GM19239 (cell line): Measurements from ENCODE around the gene FZR1.
A peak's percentile ranks its signal among the peaks of the same experiment; 100 is the strongest.

Experiments used
- DNase-seq: peaks from one replicate; pipeline ENCODE4 v3.0.0; 2011; ENCODE audit warnings: low spot score; ENCODE audit not compliant: insufficient read length
- FAIRE-seq: peaks from 2 replicates; lab custom pipeline; 2011; peaks lifted over from hg19 to GRCh38; lab: Jason Lieb, UNC

Gene FZR1

DNA sequence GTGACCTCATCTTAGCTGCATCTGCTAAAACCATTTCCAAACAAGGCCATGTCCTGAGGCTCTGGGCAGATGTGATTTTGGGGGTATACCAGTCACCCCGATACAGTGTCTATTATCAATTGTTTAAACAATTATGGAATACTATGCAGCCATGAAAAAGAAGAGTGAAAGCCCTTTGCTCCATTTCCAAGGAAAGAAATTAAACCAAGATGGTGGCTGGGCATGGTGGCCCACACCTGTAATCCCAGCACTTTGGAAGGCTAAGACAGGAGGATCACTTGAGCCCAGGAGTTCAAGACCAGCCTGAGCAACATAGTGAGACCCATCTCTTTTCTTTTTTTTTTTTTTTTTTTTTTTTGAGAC lies 33.6 kb downstream of the FZR1 start:
- no peak for FAIRE-seq

DNA sequence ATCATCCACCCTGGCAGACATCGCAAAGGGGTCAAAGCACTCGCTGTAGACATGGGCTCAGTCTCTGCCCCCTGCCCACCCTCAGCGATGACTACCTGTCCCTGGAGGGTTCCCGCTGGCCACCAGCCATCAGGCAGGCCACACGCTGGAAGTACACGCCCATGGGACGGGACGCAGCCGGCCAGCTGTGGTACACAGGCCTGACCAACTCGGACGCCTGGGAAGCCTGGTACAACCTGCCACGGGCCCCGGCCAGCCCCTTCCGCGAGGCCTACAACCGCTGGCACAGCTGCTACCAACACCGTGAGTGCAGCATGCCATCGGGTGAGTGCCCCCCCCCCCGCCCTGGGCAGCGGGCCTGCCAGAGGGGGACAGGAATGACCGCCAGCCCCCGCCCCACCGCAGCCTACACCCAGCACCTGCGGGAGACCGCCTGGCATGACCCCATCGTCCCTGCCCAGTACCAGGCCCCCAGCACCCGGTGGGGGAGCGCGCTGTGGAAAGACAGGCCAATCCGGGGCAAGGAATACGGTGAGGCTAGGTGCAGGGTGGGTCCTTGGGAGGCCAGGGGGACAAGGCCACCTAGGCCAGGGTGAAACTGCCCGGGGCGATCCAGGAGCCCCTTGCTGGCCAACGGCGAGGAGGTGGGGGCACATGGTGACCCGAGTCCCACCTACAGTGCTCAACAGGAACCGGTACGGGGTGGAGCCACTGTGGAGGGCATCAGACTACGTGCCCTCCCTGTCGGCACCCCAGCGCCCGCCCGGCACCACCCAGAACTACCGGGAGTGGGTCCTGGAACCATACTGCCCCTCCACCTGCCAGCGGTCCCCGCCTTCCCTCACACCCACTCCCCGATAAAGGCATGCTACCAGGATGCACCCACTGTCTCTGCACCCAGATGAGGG lies 37.3 kb downstream of the FZR1 start:
- no peak for DNase-seq
- no peak for FAIRE-seq

More for the DNA sequence above, 33.6 kb downstream of the FZR1 start:
- no peak for DNase-seq

DNA sequence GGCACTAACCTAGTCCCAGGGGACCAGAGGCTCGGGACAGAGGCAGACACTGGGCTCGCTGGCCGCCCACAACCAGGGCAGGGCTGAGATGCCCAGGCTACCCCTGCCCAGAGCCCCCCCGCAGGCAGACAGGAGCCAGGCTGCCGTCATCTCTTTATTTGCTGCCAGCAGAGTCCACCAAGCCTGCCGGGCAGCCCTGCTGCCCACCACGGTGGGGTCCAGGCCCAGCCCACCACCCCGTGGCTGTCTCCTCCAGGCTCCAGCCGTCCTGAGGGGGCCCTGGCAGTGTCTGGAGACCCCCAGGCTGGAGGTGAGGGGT lies 37.9 kb downstream of the FZR1 start:
- FAIRE-seq = no peak
- no peak for DNase-seq

DNA sequence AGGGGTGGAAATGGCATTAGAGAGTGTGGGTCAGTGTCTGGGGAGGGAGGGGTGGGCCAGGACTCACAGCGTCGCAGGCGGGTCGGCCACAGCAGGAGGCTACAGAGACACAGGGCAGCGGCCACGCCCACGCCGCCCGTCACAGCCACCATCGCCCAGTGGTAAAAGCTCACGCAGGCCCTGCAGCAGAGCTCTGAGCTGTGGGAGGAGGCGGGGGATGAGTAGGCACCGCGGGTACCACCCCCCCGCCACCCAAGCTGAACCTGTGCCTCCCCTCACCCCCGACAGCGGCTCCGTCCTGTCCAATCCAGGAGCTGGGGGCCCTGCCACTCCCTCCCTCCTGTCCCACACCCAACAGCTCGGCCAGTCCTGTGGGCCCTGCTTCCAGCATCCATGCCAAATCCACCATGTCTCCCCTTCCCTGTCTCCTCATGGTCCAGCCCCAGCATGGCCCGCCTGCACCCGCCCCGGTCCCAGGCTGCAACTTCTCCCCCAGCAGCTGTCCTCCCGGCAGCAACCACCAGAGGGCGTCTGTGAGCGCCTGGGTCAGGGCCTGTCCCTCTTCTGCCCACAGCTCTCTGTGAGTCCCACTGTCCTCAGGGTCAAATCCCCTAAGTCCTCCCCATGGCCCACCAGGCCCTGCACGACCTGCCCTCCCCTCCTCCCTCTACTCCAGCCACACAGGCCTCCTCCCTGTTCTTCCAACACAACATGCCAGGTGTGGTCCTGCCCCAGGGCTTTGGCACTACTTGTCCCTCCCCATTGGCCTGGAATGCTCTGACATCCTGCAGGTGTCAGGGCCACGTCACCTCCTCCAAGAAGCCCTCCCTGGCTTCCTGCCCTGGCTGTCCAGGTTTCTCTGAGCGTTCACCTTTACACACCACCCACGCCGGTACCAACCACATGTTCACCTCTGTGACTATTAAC lies 38.9 kb downstream of the FZR1 start:
- DNase-seq (peak; percentile 93), FAIRE-seq (peak; percentile 89)

DNA sequence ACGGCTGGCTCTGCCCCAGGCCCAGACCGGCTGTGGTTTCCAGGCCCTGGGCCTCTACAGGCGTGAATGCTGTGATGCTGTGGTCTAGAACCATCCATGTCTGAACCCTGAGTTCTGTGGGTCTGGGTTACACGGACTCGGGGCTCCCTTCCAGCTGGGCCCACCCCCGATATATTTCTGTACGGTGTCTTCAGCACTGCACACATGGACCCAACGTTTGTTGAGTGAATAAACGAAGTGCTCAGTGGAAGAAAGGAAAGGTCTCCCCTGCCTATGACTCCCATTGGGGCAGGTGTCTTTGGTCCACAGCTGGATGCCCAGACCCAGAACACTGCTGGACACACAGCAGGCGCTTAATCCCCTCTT lies 39.5 kb downstream of the FZR1 start:
- DNase-seq (no peak), FAIRE-seq (no peak)

DNA sequence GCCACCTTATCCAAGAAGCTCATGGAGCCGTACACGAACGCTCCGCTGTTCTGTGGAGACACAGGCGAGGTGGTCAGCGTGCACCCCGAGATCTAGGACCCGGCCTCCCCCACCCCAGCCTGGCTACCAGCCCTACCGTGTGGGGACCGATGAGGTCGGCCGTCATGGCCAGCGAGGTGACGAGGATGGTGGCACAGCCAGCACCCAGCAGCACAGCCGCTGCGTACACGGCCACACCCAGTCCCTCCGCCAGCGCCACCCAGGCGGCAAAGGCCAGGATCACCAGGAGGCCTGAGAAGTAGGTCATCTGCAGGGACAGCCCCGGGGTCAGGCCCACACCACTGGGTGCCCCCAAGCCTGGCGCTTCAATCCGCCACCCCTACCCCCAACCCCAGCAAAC lies 40.0 kb downstream of the FZR1 start:
- FAIRE-seq = no peak
- no peak for DNase-seq

DNA sequence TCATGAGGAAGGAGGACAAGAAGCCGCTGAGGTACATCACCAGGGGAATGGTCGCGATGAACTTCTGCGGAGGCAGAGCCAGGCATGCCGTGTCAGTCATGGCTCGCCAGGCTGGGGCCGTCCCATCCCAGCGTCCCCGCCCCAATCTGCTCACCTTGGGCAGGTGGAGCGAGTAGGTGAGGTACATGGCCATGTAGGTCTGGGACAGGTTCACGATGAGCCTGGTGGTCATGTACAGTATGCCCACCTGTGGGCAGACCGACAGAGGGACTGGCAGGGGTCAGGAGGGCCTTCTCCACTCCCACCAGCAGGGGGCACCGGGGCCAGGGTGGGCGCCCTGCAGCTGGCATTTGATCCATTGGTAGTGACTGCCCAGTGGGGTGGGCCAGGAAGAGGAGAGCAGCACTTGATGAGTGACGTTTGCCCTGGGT lies 41.2 kb downstream of the FZR1 start:
- FAIRE-seq (no peak), DNase-seq (no peak)

DNA sequence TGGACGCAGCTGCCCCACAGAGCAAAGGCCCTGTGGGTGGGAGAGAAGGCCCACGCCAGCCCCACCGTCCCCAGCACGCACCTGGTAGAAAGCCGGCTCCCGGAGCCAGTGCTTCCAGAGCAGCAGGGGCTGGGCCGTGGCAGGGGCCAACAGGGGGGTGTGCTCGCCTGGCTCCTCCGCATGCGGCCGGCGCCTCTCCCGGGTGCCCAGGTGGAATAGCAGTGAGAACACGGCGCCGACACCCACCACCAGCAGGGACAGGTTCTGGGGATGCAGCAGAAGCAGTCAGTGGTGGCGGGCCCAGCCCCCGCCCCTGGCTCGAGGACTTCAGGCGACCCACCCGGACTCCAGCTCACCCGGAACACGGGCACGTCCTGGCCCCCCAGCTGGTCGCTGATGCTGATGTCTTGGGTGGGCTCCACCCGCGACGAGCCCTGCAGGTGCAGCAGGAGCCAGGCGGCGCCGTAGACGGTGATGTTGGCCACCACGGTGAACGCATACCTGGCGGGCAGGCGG lies 41.7 kb downstream of the FZR1 start:
- DNase-seq (no peak), FAIRE-seq (no peak)

DNA sequence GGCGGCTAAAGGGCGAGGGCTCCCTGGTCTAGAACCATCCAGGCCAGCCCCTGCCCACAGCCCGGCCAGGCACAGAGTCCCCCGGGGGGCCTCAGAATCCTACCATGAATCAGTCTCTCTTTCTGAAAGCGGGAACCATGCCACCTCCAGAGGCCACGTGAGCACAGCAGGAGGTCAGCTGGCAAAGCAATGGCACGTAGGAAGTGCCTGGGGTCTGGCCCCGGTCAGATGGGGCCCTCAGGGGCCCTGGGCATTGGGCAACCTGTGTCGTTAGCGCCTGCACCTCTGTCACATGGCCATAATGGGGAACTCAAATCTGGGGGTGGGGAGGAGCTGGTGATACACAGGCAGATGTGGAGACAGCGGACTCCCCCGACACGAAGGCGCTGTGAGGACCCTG lies 42.5 kb downstream of the FZR1 start:
- FAIRE-seq (no peak), DNase-seq (no peak)

DNA sequence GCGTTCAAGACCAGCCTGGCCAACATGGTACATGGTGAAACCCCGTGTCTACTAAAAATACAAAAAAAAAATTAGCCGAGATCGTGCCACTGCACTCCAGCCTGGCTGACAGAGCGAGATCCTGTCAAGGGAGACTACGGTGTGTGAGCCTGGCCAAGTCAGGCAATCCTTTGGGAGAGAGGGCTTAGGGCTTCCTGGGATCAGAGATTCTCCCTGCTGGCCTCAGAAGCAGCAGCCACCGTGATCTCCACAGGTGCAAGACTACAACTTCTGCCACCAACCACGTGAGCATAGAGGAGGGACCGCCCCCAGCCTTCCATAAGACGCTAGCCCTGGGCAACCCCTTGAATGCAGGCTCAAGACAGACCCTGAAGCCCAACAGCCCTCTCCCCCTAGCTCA lies 43.7 kb downstream of the FZR1 start:
- no peak for DNase-seq
- no peak for FAIRE-seq

DNA sequence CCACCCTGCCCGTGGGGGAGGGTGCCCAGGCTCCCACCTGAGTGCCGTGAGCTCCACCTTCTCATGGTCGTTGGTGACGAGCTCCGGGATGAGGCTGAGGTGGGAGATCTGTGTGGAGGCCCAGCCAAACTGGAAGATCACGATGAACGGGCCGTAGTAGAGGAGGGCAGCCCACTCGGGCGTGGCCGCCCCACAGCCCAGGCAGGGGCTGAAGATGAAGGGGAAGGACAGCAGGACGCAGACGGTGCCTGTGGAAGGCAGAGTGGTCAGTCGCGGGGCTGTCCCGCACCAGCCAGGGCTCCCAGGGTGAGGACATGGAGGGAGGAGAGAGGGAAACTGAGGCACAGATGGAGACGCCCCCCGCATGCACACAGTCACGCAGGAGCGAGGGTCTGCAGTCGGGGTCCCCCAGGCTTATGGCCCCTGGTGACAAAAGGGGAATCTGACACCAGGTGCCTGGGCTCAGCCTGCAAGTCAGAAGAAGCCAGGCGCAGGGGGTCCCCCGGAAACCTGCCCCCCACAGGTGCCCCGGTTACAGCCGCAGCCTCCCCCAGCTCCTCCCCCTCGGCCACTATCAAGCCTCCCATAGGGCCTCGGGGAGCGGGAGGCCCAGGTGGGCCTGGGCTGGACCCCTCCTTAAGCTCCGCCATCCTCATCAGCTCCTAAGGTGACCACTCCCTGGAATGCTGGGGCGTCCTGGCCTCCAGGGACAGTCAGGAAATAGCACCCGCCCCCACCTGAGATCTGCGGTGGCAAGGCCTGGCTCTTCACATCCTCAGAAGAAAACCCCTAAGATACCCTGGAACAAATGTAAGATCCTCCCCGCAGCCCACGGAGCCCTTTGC lies 45.1 kb downstream of the FZR1 start:
- no peak for DNase-seq
- no peak for FAIRE-seq

DNA sequence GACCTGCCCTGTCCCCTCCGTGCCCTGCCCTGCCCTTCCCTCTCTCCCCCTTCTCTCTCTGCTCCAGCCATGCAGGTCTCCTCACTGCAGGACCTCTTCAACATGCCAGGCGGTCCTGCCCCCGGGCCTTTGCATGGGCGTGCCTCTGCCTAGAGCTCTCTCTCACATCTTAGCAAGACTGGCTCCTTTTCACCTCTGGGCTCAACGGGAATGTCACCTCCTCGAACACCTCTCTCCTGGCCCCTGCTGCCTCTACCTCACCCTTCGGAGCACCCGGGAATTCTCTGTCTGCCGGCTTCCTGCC lies 45.6 kb downstream of the FZR1 start:
- DNase-seq = no peak
- FAIRE-seq = no peak

DNA sequence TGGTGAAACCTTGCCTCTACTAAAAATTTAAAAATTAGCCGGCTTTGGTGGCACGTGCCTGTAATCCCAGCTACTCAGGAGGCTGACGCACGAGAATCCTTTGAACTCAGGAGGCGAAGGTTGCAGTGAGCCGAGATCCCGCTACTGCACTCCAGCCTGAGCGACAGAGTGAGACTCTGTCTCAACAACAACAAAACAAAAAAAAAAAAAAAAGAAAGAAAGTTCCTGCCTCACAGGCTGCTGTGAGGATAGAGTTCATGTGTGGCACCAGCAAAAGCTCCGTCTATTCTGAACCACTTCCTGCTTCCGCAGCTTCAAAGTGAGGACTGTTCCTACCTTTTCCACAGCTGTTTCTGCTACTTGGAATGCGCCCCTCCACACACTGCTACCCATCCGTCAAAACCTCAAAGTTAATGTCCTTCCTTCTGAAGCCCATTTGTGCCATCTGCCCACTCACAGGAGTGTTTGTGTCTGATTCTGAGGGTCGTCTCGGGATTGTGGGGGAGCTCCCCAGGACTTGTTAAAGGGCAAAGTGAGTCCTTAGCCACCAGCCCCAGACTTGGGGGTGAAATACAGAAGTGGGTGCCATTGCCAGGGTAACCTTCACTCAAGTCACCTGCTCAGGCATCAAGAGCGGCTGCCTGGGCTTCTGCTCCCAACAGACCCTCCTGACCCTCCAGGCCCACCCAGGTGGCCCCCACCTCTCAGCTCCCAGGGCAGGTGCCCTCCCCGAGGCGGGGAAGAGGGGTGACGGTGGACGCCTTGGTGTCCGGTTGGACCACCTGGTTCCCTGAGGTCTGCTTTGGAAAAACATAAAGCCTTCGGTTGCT lies 48.4 kb downstream of the FZR1 start:
- DNase-seq = no peak
- FAIRE-seq = peak; percentile 87

DNA sequence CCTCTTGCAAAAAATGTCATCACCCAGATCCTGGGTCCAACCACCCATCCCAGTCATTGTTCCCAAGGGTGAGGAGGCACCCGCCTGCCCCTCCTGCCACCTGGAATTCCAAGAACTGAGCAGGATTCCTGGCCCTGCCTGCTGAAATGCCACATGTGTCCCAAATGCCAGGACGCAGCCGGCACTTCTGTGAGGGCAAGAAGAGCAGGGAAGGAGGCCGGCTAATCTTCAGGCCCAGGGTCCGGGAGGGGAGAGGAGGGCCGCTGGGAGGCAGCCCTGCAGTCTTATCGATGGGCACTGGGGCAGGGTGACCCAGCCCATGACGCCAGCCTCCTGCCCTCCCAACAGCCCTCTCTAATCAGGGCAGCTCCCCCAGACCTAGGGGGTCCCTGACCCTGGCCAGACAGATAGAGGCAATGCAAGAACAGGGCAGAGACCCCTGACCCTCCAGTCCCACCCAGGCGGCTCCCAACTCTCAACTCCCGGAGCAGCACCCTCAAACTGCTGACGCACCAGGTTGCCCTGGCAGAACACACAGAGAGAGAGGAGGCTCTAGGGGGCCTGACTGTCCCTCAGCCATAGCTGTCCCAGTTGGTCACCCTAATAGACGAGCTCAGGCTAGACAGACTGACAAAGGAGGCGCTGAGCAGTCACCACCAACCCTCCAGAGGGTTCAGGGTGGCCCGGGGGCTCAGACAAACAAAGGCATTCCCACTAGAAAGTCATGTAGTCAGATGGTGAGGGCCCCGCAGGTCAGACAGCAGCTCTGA lies 49.7 kb downstream of the FZR1 start:
- no peak for FAIRE-seq
- DNase-seq = no peak

DNA sequence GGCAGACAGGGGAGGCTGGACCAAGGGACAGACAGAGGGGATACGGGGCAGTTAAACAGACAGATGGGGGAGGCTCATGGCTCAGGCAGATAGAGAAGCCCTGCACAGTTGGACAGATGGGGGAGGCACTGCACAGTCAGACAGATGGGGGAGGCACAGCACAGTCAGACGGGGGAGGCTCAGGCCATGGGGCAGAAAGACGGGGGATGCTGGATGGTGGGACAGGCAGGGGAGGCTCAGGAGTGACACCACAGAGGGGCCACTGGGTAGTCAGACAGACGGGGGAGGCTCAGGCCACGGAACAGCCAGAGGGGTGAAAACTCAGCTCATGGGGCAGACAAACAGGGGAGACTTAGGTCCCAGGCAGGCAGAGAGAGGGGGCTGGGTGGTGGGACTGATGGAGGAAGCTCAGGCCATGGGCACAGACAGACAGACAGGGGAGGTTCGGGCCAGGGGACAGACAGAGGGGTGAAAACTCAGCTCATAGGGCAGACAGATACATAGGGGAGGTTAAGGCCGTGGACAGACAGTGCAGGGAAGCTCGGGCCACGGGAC lies 50.4 kb downstream of the FZR1 start:
- no peak for DNase-seq
- no peak for FAIRE-seq

DNA sequence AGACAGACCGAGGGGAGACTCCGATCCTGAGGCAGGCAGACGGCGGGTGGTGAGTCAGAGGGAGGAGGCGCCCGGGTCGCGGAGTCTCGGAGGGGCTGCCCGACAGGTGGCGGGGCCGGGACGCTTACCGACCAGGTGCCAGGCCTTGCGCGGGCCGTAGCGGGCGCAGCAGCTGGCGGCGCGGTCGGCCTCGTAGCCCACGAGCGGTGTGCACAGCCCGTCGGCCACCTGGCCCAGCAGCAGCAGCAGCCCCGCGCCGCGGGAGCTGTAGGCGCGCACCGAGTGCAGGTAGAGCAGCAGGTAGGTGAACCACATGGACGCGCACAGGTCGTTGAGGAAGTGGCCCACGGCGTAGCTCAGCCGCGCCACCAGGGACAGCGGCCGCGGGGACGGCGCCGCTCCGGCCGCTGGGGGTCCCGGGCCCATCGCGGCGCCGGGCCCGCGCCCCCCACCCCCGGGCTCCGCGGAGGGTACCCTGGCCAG lies 50.9 kb downstream of the FZR1 start:
- FAIRE-seq (no peak), DNase-seq (no peak)

DNA sequence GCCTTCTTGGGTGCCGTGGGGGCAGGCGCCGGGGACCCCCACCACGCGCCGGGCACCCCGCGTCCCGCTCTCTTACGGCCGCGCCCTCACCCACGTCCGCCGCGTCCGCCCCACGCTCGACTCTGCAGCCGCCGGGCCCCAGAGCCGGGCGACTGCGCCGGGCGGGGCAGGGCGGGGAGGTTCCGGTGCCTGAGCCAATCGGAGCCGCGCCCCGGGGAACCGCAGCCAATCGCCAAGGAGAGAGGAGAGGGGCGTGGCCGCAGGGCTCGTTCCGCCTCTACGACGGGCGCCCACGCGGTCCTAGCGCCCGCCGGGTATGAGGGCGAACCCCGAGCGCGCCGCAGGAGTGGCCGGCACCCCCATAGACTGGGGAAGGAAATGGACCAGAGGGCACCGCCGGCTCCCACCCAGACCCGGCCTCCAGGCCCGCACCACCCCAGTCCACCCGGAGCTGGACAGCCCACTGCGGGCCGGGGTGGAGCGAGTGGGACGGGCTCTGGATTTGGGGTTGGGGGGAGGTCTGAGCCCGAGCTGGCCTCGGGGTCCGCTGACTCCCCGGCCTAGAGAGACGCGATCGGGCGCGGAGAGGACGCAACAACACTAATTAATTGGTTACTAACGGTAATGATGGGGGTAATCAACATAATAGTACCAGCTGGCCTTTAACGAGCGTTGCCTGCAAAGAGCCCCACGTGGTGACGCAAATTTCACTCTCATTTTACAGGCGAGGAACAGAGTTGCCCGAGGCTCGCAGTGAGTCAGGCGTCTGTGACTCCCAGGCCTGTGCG lies 51.5 kb downstream of the FZR1 start, which contains the start of gene MFSD12:
MFSD12 (minus strand) TSS at position 126 of the 788 bp plus-strand sequence. CDS start 183 bp downstream, outside the sequence.
- FAIRE-seq (peak; percentile 94), DNase-seq (peak; percentile 100)
